SKM-1 (cell line): ENCODE measurements around the gene TRIM17.
A peak's percentile ranks its signal among the peaks of the same experiment; 100 is the strongest.

ENCODE experiments used
- DNase-seq: peaks from one replicate; lab custom pipeline; 2025; ENCODE audit not compliant: unreplicated experiment; lab: John Stamatoyannopoulos, UW

TRIM17 gene, protein sequence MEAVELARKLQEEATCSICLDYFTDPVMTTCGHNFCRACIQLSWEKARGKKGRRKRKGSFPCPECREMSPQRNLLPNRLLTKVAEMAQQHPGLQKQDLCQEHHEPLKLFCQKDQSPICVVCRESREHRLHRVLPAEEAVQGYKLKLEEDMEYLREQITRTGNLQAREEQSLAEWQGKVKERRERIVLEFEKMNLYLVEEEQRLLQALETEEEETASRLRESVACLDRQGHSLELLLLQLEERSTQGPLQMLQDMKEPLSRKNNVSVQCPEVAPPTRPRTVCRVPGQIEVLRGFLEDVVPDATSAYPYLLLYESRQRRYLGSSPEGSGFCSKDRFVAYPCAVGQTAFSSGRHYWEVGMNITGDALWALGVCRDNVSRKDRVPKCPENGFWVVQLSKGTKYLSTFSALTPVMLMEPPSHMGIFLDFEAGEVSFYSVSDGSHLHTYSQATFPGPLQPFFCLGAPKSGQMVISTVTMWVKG

DNA sequence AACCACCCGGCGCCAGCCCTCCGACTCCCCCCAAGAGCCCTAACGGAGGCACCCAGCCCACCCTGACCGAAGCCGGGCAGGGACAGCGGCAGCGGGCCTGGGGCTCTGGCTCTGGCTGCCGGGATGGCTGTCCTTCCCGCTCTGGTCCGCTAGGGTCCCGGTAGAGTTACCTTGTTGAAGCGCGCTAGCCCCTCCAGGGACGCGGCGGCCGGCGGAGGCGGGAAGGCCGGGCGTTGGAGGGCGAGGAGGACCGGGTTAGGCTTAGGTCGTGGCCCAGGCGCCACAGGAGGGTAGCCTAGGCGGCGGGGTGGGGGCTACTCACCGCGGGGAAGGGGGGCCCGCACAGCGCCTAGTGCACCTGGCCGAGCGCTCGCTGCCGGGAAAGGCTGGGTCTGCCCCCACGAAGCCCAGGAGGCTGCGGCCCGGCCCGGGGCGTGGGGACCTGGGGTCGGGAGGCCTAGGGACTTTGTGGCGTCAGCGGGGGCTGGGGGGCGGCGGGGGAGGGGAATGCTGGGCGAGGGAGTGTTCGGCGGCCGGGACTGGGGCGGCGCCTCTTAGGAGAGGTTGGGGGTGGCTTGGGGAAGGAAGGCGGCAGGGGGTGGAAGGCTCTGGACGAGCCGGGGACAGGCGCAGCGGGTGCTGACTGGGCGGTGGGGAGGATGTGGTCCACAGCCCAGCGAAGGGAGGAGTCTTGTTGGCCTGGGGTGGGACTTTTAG, at the start of gene TRIM17:
Gene TRIM17 (minus strand): TSS at position 645 of the 717 bp plus-strand sequence. CDS start 1,789 bp downstream, outside the sequence.
- DNase-seq: no peak

DNA sequence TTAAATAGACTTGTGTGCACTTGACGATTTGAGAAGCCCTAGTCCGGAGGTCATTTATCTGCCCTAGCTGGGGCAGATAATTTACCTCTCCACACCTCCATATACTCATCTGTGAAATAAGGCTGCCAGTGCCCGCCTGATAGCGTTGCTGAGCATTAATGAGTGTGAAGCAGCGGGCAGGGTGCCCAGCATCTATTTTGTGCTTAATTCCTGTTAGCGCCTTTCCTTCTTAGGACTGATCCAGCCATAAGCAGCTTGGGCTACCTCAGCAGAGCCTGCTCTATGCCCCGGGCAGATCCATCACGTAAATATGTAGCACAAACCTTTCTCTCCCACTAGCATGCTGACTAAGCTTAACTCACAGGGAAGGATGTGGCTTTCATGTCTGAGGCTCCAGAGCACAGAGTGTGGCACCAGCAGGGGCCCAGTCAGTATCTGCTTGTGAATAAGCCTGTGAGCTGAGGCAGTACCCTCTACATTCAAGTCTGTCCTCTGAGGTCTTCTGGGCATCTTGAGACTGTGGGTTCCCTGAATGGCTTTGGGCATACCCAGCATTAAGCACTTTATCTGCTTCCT, 49.0 kb upstream of the TRIM17 start:
- DNase-seq: no peak

DNA sequence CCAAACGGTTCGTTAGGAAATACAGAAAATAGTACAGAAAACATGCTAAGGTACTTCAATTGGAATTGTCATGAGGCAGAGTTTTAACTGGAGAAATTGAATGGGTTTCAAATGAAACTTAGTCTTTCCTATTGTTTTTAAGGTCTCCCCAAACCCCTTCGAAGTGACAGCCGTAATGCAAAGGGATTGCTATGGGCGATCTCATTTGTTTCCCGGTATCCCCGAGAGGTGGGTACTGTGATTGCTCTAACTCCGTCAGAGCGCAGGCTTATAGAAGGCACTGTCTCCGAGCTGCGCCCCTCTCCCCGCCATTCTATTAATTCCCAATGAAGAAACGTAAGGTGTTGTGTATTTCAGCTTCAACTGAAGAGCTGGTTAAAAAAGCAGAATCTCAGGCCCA, 48.5 kb upstream of the TRIM17 start:
- no peak for DNase-seq

DNA sequence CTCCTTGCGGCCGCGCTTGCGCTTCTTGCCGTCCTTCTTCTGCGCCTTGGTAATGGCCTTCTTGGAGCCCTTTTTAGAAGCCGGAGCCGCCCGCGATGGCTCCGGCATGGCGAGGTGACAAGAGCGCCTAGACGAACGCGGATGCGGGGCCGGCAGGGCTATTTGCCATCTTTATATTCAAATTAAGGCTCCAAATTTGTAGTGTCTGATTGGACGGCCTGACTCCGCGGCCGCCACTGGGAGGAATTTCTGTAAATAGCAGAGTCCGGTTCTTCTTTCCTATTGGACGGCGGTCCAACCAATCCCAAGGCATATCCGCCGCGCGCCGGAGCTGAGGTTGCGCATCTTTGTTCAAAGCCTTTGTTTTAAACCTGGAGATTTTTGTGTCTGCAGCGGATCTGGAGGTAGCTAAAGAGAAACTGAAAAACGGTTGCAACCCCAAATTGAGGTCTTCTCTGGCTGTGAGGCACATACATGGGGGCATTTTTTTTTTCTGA, 47.9 kb upstream of the TRIM17 start:
- no peak for DNase-seq

DNA sequence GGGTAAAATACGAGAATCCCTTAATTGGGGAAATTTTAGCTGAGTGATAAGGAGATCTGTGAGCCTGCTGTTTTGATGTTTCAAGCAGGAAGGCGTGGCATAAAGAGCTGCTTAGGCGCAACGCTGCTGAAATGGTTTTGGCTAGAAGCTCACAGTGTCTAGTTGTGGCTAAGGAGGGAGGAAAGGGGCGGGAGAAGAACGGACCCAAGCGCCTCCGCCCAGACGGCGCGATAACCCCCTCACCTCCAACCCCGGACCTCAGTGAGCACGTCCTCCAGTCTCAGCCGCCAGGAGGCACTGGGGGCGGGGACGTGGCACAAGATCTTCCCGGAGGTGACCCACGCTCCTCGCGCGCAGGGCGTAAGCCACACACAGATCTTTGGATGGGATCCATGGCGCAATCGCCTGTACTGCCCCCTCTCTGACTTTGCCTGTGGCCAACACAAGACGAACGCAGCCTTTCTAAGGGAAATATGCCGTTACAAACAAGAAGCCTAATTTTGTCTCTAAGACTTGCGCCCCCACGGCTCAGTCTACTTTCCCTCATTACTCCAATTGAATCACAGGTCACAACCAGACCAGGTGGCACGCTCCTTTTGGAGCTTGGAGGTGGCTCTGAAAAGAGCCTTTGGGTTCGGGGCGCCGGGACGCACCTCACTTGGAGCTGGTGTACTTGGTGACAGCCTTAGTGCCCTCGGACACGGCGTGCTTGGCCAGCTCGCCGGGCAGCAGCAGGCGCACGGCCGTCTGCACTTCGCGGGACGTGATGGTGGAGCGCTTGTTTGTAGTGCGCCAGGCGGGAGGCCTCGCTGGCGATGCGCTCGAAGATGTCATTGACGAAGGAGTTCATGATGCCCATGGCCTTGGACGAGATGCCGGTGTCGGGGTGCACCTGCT, 47.1 kb upstream of the TRIM17 start:
- peak; percentile 31 for DNase-seq

DNA sequence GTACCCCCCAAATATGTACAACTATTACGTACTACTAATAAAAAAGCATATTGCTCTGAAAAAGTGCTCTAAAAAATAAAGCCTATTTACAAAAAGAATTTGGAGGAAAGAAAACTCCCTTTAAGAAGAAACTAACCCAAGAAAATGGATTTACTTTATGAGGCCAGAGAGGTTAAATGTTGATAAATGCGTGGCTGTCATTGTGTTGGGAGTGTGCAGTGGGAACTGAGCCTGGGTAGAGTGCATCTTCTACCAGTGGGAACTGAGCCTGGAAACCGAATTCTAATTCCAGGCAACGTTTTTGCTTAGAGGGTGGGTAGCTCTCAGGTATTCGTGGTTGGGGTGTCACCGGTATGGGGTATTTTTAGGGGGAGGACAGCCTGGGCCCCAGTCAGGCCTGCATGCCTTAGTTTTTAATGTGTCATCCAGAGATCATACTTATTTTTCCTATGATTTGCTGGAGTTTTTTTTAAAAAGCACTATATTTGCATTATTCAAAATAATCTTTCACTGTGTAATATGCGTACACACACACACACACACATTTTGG, 46.4 kb upstream of the TRIM17 start:
- DNase-seq: no peak

DNA sequence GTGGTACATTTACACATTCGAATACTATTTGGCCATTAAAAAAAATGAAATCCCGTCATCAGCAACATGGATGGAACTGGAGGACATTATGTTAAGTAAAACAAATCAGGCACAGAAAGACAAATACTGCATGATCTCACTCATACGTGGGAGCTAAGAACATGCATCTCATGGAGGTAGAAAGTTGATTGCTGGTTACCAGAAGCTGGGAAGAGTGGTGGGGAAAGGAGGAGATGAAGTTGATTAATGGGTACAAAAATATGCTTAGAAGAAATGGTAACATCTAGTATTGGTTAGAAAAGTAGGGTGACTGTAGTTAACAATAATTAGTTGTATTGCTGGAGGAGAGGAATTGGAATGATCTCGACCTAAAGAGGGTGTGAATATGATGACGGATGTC, 45.9 kb upstream of the TRIM17 start:
- DNase-seq: no peak

DNA sequence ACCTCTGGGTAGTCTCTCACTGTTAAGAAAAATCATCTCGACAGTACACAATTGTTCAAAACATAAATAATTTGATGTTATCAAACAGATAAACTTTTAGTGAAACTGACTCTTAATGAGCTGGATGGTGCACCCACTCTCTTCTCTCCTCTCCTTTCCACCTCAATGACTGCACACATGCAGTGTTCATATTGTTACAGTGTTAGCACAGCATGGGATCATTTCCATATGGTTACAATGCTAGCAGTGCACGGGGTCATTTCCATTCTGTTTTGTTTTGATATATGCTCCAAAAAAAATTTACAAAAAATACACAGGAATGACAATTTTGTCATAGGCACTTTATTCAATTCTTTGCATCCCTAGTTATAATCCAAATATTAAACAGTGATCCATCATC, 44.2 kb upstream of the TRIM17 start:
- no peak for DNase-seq

DNA sequence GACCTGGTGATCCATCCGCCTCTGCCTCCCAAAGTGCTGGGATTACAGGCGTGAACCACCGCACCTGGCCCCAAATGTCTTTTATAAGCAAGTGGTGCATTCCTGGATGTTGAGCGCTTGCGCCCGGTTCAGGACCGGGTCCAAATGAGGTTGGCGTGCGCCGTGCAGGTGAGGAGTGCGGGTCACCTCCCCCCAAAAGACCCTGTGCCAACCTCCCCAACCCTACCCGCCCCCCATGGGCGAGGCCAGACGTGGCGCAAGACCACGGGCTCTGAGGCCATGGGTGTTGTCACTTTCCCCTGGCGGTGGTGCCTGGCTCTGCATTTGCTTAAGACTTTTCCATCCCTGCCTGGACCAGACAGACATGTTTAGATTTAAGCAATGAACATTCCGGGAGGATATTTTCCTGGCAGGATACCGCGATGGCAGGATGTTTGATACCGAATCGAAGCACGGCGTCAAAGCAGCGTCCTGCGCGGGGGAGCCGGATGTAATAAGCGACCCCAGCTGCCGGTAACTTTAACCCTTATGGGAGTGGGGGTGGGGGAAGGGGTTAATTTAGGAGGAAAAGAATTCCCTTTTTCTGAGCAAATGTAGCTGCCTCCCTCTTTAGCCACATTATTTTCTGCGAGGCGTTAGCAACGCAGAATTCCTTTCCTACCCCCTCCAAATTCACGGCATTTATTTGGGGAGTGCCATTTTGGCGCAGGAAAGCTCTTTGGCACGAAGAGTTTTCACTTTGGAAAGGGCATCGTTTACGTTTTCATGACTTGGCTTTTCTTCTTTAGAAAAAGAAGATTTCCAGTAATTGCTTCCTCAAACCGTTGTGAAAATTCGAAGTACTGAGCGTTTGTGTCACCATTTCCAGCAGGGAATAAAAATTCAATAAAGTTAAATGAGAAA, 42.7 kb upstream of the TRIM17 start:
- DNase-seq: peak; percentile 73

DNA sequence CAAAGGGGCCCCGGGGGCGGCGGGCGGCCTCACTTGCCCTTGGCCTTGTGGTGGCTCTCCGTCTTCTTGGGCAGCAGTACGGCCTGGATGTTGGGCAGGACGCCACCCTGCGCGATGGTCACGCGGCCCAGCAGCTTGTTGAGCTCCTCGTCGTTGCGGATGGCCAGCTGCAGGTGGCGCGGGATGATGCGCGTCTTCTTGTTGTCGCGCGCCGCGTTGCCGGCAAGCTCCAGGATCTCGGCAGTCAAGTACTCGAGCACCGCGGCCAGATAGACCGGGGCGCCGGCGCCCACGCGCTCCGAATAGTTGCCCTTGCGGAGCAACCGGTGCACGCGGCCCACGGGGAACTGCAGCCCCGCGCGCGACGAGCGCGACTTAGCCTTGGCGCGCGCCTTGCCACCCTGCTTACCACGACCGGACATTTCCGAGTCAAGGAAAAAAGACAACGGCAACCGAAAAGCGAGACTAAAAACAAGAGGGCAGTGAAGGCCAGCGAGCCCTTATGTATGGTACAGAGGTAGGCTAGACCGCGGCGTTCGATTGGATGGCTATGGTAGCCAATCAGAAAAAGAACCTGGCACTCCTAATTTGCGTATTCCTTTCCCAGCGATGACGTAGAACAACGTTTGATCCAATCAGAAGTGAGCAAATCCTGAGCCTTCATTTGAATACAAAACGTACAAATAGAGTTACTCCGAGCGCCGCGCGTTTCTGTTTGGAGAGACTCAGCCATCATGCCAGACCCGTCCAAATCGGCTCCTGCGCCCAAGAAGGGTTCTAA, 40.9 kb upstream of the TRIM17 start:
- peak; percentile 99 for DNase-seq

DNA sequence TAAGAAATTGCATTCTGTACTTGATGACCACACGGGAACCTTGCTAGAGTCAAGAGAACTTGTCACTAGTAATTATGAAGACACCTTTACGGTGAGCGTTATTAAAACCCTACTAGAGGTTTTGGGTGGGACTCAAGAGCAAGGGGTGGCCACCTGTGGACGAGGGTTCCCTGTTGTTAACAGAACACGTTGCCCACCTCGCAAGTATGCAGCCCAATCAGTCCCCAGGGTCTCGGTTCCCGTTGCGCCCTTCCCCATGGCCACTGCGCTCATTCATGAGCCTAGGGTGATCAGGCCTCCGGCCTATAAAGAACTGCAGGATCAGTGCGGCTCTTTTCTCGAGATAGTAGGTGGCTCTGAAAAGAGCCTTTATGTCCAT, 40.3 kb upstream of the TRIM17 start:
- no peak for DNase-seq

DNA sequence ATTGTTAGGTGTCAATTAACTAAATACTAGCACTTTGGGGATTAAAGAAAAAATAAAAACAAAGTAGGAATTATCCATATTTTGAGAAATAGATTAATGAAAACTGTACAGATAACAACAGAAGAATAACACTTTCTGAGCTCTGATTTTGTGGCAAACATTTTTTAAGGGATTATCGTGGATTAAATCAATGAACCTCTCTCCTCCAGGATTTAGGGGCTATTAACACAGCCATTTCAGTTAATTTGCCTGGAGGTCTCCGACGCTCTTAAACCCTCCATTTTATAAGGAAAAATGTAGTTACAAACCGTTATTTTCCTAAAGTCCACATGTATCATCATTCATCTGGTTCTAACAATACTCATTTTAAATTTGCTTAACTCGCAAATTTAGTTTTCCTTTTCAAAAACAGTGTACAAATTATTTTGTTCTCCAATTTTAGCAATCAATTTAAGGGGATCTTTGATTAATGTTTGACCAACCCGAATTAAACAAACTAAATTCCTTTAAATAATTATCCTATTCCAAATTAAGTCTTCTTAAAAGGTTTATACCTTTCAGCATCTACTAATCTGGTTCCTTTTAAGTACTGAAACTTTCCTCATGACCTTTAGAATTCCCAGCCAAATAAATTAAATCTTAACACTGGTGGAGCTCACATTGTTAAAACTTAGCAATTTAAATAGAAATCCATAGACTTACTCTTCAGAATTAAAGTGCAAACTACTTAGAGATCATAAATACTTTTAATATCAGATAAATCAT, 39.8 kb upstream of the TRIM17 start:
- no peak for DNase-seq

DNA sequence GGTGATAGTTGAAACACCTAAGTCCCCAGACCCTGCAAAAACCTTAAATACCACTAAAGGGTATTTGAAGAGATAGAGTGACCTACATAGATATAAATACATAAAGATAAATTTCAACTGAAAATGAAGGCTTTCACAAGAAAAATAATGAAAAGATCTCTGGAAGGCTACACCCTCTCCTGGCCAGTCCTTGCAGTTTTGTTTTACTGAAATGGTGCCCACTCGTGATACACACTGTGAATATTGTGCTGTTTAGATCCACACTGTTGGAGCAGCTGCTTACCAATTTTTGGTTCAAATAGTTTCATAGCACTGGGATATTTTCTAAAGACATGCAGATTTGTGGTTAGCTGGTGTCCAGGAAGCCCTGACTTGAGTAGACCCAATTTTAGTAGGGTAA, 39.1 kb upstream of the TRIM17 start:
- no peak for DNase-seq

DNA sequence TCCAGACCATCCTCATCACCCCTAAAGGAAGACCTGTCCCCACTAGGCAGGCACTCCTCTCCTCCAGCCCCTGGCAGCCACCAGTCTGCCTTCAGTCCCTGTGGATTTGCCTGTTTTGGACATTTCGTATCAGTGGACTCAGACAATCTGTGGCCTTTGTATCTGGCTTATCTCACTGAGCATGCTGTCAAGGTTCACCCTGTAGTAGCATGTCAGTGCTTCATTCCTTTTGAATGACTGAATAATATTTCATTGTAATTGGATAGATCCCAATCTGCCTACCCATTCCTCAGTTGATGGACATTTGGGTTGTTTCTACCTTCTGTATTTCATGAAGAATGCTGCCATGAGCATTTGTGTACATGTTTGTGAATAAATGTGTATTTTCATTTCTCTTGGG, 37.6 kb upstream of the TRIM17 start:
- no peak for DNase-seq

DNA sequence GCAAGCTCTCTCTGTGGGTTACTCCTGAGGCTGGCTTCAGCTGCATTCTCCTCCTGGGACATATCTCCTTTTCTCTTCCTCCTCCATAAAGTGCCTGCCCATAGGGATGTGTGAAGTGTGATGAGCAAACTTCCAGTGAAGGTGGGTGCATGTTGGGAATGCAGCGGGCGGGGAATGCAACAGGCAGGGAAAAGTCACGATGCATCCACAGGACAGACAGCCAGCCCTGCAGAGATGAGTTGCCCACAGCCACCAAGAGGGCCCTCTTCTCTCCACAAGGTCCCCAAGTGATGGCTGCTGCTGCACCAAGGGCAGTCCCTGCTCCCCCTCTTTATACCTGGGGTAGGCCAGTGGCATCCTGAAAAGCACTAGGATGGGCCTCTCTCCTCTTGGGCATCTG, 37.0 kb upstream of the TRIM17 start:
- DNase-seq: no peak

DNA sequence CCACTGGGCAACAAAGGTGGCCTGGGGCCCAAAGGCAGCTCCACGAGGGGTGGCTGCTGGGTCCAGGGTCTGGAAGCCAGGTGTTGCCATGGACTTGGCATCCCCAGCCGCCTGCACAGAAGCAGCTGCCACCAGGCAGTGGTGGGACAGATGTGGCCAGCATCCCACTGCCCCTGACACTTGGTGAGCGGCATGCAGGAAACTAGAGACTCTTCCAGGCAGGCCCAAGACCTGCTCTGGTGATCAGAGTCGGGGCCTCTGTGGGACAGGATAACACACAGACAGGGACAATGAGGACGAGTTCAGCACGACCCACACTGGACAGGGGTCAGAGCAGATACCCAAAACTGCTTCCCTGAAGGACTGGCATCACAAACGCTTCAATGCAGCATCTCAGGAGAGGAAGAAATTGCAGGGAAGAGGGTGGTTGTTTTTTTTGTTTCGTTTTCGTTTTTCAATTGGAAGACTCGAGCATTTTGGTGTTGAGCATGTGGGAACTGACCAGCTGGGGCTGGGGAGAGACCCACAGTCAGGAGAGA, 36.4 kb upstream of the TRIM17 start:
- no peak for DNase-seq

DNA sequence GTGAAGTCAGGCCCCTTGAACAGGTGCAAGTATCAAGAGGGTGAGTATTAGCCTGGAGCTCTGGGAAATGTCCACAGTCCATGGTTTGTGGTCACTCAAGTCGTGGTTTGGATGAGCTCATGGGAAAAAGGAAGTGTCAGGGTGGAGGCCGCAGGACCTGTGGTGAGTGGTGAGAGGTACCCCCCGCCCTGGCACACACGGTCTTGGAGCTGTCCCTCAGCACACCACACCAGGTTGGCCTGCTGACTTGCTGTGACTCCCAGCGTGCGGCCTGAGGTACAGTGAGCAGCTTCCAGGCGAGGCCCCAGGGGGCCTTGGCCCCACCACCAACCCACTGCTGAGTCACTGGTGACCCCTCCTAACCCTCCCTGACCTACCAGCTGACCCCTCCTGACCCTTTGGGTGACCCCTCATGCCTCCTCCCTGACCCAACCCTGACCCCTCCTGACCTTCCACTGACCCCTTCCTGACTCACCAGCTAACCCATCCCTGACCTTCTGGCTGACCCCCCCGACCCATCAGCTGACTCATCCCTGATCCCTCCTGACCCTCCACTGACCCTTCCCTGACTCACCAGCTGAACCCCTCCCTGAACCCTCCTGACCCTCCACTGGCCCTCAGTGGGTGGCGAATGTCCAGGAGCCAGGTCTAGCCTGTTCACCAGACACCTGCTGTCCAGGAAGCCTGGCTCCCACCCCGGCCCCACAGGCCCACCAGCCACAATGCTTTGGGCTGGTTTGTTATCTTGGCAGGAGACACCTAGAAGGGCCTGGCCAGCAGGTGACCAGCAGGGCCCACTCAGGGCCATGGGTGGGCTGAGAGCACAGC, 35.7 kb upstream of the TRIM17 start:
- DNase-seq: peak; percentile 41
